Heart right ventricle (tissue), 16 donors: ENCODE data around the gene SART1. TPM values are rescaled to one million over a fixed set of nuclear protein-coding genes. Genes with fewer than 3 reads are reported as not detected.

Source experiments
- ATAC-seq, 8 donors: fragments of 200-7000 bp; cut with Tn5 transposase; one replicate each; pipeline ENCODE4 v1.9.1; 2020; ENCODE audit warnings: mild to moderate bottlenecking in 8 of 8, moderate library complexity in 8 of 8, moderate number of reproducible peaks in 1 of 8
- DNase-seq, 2 donors: peaks; one replicate each; pipeline ENCODE4 v3.0.0-alpha.2; 2020
- H3K27ac ChIP-seq, 10 donors: fragments of 200-600 bp; sonication (generic) in 2 of 10; one replicate each; pipeline versions ENCODE4 v1.5.0 to v1.8.0; 2020 to 2022; ENCODE audit warnings: mild to moderate bottlenecking in 3 of 10
- H3K27me3 ChIP-seq, 7 donors: fragments of 200-600 bp; one replicate each; pipeline ENCODE4 v1.8.0; 2021 to 2022; ENCODE audit warnings: mild to moderate bottlenecking in 2 of 7
- H3K36me3 ChIP-seq, 9 donors: fragments of 200-600 bp; sonication (generic) in 1 of 9; one replicate each; pipeline versions ENCODE4 v1.5.0 to v1.8.0; 2020 to 2022; ENCODE audit warnings: mild to moderate bottlenecking in 2 of 9
- H3K4me1 ChIP-seq, 9 donors: fragments of 200-600 bp; sonication (generic) in 1 of 9; one replicate each; pipeline versions ENCODE4 v1.5.0 to v1.8.0; 2020 to 2022; ENCODE audit warnings: mild to moderate bottlenecking in 4 of 9
- H3K4me3 ChIP-seq, 10 donors: fragments of 200-600 bp; sonication (generic) in 2 of 10; one replicate each; pipeline versions ENCODE4 v1.5.0 to v1.8.0; 2020 to 2022; ENCODE audit warnings: mild to moderate bottlenecking in 7 of 10, moderate library complexity in 2 of 10
- H3K9me3 ChIP-seq, 11 donors: fragments of 200-600 bp in 10 of 11; sonication (generic) in 2 of 11; one replicate each; pipeline versions ENCODE4 v1.5.0 to v1.8.0; 2013 to 2022; ENCODE audit warnings: mild to moderate bottlenecking in 2 of 11, control low read depth in 1 of 11, moderate library complexity in 1 of 11
- WGBS, 2 donors: extraction: QIAGEN DNeasy Blood & Tissue Kit; methylation state at CpG; one replicate each; pipeline ENCODE4 v1.1.7; 2013; ENCODE audit warnings: inconsistent platforms in 1 of 2; 5-methylcytosine and 5-hydroxymethylcytosine counted together
- intact Hi-C, 10 donors: fragments of 100-400 bp; cut with DNase I; formaldehyde crosslinking; loops; one replicate each; pipeline versions ENCODE4 v1.11.1 to v1.14.2; 2022
- polyA plus RNA-seq, 2 donors: library from polyadenylated mRNA; stranded (reverse); fragments of 200-250 nt; gene quantifications; one replicate each; pipeline ENCODE4 v1.2.3, GENCODE V29; 2013
- total RNA-seq, 10 donors: library from RNA; stranded (reverse); fragmentation: NEBNext Ultra II Directional in 3 of 10; extraction: Animal tissue kit (Norgen Biotek cat#: 25700) in 3 of 10; gene quantifications; one replicate each; pipeline versions ENCODE4 v1.2.1 to v1.2.4, GENCODE V29; 2021 to 2023
- TF ChIP-seq, protein P1 (sequence below), 9 donors: fragments of 200-600 bp; sonication (generic) in 2 of 9; IDR thresholded peaks; one replicate each; pipeline versions ENCODE4 v1.5.0 to v1.8.0; 2021 to 2022; ENCODE audit warnings: antibody characterized with exemption in 9 of 9, mild to moderate bottlenecking in 5 of 9, moderate library complexity in 1 of 9
- donor health status: Arrhythmogenic right ventricular cardiomyopathy.
- donor health status: ischemic (EF 13 %, LVEDD 7.1; RV severe dilation, severe dysfunction).
- donor health status: healthy with polysubstance abuse.
- donor health status: DM: no; HTN: yes; CAD: no.
- donor health status: DM: no; HTN: no; CAD: no.
- donor health status: ischemic (EF 25% LVEDD 6.9; RV normal size, moderate dysfunction).
- donor health status: ischemic (EF 25% LVEDD 5.7; RV mildly dilated, moderate dysfunction).
- donor health status: healthy.
- donor health status: DM: yes; HTN: yes; CAD: no.
- donor health status: Ischemic cardiomyopathy.
- donor health status: ischemic (EF 35%, LVEDD 5.7; RV mildly dilated, moderate dysfunction).
- donor health status: nonischemic (EF 11% LVEDD 7.7; RV severe dilation, severe dysfunction).
- donor health status: DM: yes; HTN: yes; CAD: no.
- donor health status: PGD.
- donor health status: ischemic (EF 29% LVEDD 5.4; RV normal size, mild dysfunction).
- donor health status: nonischemic (EF 23%, LVEDD 6.1; RV moderate dilation, normal function).

Gene SART1
- total and polyA plus RNA-seq, 12 donors = 26.2 to 160 (median 33.5) TPM

DNA sequence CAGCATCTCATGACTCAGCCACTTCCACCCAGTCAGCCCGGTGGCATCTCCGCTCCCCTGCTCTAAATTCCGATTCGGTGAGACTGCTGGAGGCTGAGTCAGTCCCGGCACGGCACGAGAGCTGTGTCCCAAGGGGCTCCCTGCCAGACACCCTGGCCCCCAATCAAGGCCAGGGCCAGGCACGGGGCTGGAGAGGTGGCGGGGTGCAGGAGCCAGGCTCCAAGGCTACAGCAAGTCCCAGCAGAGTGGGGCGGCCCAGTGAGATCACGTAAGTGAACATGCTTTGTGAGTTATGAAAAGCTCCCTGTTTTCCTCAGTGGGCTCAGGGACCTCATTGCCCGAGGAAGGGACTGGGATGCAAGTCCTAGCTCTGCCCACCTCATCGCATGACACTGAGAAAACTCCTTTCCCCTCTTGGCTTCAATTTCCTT, 45.7 kb upstream of the SART1 start:
- WGBS, 2 donors = 12 to 23% methylated on average over 13 of the region's 13 CpGs
- DNase-seq (peak; percentile 70 to 71), ATAC-seq (peak in 7 of 8 donors; percentile 10 to 69 (median 43))
- H3K4me3 ChIP-seq = peak overlapping the region in 4 of 10 donors; percentile 13 to 29 (median 18)
- H3K9me3 ChIP-seq = no peaks in the 10 kb centered on the region
- H3K4me1 ChIP-seq = peaks cover 45 to 70% (median 63%) of the 10 kb centered on the region in 9 donors
- peak overlapping the region in 9 of 10 donors; percentile 67 to 99 (median 81) for H3K27ac ChIP-seq
- peaks cover 0 to 10% (median 0%) of the 10 kb centered on the region in 9 donors for H3K36me3 ChIP-seq
- intact Hi-C loops = loop anchor here in 3 of 10 donors (5.0 kb wide), 2 partner anchors 46 to 344 kb away; partner anchors contain the start of genes SART1 (in 2 of the 3), FAM89B (in 1 of the 3) and ZNRD2 (in 1 of the 3)
- H3K27me3 ChIP-seq = no peaks in the 10 kb centered on the region
- TF ChIP-seq, protein P1, sequence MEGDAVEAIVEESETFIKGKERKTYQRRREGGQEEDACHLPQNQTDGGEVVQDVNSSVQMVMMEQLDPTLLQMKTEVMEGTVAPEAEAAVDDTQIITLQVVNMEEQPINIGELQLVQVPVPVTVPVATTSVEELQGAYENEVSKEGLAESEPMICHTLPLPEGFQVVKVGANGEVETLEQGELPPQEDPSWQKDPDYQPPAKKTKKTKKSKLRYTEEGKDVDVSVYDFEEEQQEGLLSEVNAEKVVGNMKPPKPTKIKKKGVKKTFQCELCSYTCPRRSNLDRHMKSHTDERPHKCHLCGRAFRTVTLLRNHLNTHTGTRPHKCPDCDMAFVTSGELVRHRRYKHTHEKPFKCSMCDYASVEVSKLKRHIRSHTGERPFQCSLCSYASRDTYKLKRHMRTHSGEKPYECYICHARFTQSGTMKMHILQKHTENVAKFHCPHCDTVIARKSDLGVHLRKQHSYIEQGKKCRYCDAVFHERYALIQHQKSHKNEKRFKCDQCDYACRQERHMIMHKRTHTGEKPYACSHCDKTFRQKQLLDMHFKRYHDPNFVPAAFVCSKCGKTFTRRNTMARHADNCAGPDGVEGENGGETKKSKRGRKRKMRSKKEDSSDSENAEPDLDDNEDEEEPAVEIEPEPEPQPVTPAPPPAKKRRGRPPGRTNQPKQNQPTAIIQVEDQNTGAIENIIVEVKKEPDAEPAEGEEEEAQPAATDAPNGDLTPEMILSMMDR (IDR thresholded peaks at IDR 0.05) = no peak

DNA sequence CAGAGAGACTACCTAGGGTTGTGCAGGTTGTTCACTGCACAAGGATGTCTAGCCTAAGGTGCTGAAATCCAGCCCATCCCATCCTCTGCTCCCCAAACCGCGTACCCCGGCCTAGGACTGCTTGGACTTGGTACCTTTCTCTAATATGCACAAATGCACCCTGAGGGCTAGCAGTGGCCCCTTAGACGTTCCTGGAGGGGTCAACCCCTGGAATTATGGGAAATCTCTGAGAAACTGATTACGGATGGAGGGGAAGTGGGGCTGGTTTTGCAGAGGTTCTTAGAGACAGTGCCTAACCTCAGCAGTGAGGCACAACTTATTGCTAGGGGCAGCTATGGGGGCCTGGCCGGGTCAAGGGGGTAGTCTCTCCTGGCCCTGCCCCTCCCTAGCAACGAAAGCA, 45.1 kb upstream of the SART1 start:
- Histone ChIP-seq H3K9me3 (no peaks in the 10 kb centered on the region), H3K4me1 (peaks cover 44 to 71% (median 63%) of the 10 kb centered on the region in 9 donors), H3K36me3 (peaks cover 0 to 16% (median 0%) of the 10 kb centered on the region in 9 donors), H3K4me3 (peak overlapping the region in 2 of 10 donors; percentile 14 to 29), H3K27ac (peak overlapping the region in 9 of 10 donors; percentile 67 to 99 (median 81)), H3K27me3 (no peaks in the 10 kb centered on the region)
- WGBS, 2 donors = 72 to 73% methylated on average over 7 of the region's 7 CpGs
- no peak for DNase-seq
- ATAC-seq = no peak
- TF ChIP-seq, protein P1 (IDR thresholded peaks at IDR 0.05) = no peak
- intact Hi-C loops = loop anchor here in 3 of 10 donors (5.0 kb wide), 2 partner anchors 46 to 344 kb away; partner anchors contain the start of genes SART1 (in 2 of the 3), FAM89B (in 1 of the 3) and ZNRD2 (in 1 of the 3)

DNA sequence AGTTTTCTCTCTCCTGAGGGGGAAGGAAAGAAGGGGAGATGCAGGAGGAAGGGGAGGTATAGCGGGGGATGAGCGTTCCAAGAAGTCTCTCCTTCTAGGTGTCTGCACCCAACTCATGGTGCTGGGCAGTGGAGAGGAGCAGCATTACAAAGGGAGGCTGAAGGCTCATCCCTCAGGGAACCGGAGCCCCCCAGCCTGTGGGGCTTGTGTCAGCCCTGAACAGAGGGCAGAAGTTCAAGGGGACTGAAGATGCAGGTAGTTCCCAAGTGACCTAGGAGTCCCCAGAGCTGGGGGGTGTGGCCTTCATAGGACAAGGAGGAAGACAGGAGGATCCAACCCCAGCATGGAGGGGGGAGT, 44.5 kb upstream of the SART1 start:
- intact Hi-C loops = loop anchor here in 3 of 10 donors (5.0 kb wide), 2 partner anchors 45 to 345 kb away; partner anchors contain the start of genes SART1 (in 2 of the 3), FAM89B (in 1 of the 3) and ZNRD2 (in 1 of the 3)
- no peaks in the 10 kb centered on the region for H3K9me3 ChIP-seq
- ATAC-seq (no peak), DNase-seq (no peak)
- WGBS, 2 donors = 93 to 100% methylated on average over 3 of the region's 3 CpGs
- peak overlapping the region in 6 of 10 donors; percentile 78 to 99 (median 96) for H3K27ac ChIP-seq
- peaks cover 0 to 22% (median 0%) of the 10 kb centered on the region in 9 donors for H3K36me3 ChIP-seq
- no peaks in the 10 kb centered on the region for H3K27me3 ChIP-seq
- peaks cover 37 to 64% (median 56%) of the 10 kb centered on the region in 9 donors for H3K4me1 ChIP-seq
- TF ChIP-seq, protein P1 (IDR thresholded peaks at IDR 0.05) = no peak
- H3K4me3 ChIP-seq = peak overlapping the region in 8 of 10 donors; percentile 74 to 100 (median 94)

DNA sequence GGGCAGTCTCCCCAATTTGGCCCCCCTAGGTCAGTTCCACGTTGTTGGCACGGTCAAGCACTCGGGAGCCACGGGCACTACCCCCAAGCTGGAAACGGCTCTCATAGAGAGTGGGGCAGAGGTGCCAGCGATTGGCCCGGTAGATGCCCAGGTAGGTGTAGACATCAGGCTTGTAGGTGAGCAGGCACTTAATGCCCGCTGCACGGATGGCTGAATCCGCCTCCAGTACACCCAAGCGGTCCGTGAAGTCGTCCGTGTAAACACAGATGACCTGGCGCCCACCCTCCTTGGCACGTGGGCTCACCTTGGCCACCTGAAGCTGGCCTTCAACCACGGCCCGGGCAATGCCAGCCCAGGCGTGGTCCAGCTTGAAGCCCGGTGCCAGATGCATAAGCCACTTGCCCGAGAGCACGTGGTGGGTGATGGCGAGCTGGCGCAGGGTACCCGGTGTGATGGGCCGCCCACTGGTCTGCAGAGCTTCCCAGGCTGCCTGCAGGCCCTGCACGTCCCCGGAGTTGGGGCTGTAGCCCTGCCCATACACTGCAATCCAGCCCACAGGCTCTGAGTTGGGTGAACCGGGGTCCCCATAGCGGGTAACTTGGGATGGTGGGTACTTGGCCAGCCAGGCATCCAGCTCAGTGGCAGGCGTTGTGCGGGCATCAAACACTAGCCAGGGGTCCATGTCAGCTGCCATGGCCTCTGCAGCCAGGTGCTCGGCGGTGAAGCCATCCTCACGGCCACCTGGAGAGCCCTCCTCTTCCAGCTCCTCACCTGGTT, 43.9 kb upstream of the SART1 start:
- peaks cover 0 to 28% (median 0%) of the 10 kb centered on the region in 9 donors for H3K36me3 ChIP-seq
- TF ChIP-seq, protein P1 (IDR thresholded peaks at IDR 0.05) = no peak
- H3K4me3 ChIP-seq = peak overlapping the region; percentile 74 to 100 (median 94)
- ATAC-seq = no peak
- H3K27ac ChIP-seq = peak overlapping the region; percentile 95 to 99 (median 97)
- peaks cover 36 to 60% (median 53%) of the 10 kb centered on the region in 9 donors for H3K4me1 ChIP-seq
- no peaks in the 10 kb centered on the region for H3K27me3 ChIP-seq
- no peak for DNase-seq
- H3K9me3 ChIP-seq = no peaks in the 10 kb centered on the region
- 81 to 83% methylated on average over 35 of the region's 35 CpGs for whole genome bisulfite sequencing, 2 donors
- intact Hi-C loops = loop anchor here in 4 of 10 donors (2.0 to 5.0 kb wide), 5 partner anchors 27 to 345 kb away; partner anchors contain the start of genes SART1 (in 3 of the 4), FIBP (in 2 of the 4), CCDC85B (in 1 of the 4) and FAM89B (in 1 of the 4)
